ENCODE results near the gene AGPS. TPM values are rescaled to one million over a fixed set of nuclear protein-coding genes. Genes with fewer than 3 reads are reported as not detected.
A peak's percentile ranks its signal among the peaks of the same experiment; 100 is the strongest.

The AGPS gene
- total and polyA plus RNA-seq, 2 donors (not counting 1 experiment from before 2014, with no cell fraction given), result 2.2 to 25.5 TPM

DNA sequence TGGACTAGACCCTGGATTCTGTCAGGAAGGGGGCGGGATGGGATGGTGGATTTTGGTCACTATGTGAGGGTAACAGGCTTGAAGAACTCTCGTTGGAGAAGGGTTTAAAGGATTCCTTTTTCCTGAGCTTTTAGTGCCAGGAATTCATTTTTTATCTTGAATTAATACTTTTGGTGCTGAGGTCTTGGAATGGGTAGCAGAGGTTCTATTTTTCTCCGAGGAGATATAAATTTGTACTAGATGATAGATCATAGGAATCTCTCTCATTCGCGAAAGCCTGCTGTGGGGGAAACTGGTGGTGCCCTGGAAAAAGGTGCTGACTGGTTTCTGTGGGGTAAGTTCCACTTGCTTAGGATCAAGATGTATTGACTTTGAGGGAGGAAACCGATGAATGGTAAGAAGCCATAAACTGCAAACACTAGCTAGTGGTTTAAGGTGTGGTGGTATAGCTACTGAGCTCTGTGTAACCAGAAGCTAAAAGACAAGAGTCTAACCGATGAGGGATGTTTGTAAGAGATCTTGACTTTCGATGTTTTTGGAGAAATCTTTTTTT, 706 bp downstream of the AGPS start:
- ChIA-PET CTCF (interaction anchor here (0.6 to 4.9 kb wide), 8 partner anchors 20 to 244 kb away, joined by 3 to 35 read pairs (median 5); partner anchors contain the start of gene NFE2L2), POLR2A (interaction anchor here (0.7 to 1.4 kb wide), 3 partner anchors 104 to 176 kb away, joined by 4 to 5 read pairs (median 4); no protein-coding TSS in a partner anchor)
- TF ChIP-seq, protein P1, sequence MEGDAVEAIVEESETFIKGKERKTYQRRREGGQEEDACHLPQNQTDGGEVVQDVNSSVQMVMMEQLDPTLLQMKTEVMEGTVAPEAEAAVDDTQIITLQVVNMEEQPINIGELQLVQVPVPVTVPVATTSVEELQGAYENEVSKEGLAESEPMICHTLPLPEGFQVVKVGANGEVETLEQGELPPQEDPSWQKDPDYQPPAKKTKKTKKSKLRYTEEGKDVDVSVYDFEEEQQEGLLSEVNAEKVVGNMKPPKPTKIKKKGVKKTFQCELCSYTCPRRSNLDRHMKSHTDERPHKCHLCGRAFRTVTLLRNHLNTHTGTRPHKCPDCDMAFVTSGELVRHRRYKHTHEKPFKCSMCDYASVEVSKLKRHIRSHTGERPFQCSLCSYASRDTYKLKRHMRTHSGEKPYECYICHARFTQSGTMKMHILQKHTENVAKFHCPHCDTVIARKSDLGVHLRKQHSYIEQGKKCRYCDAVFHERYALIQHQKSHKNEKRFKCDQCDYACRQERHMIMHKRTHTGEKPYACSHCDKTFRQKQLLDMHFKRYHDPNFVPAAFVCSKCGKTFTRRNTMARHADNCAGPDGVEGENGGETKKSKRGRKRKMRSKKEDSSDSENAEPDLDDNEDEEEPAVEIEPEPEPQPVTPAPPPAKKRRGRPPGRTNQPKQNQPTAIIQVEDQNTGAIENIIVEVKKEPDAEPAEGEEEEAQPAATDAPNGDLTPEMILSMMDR (IDR thresholded peaks at IDR 0.05), result no peak
- no peak for TF ChIP-seq EZH2 (IDR thresholded peaks at IDR 0.05; ENCODE audit: borderline replicate concordance, insufficient read depth, low read depth, low read length, poor library complexity, severe bottlenecking)
- DNase-seq, result peak; percentile 16
- H3K27ac ChIP-seq (ENCODE audit: low read length in 2 of 2), result peak overlapping the region in 1 of 2 donors; percentile 47
- peaks cover 59% of the 10 kb centered on the region for H3K79me2 ChIP-seq (ENCODE audit: control insufficient read depth, insufficient read depth, low read length)
- peak overlapping the region; percentile 70 to 83 (median 77) for H3K4me3 ChIP-seq (ENCODE audit: control extremely low read depth in 1 of 5, extremely low read depth in 1 of 5, insufficient read depth in 1 of 5, low read depth in 2 of 5, low read length in 4 of 5)
- H3K27me3 Mint-ChIP-seq, result no peaks in the 10 kb centered on the region
- H3K4me1 ChIP-seq (ENCODE audit: control insufficient read depth in 2 of 2, insufficient read depth in 2 of 2, low read length in 2 of 2), result peaks cover 19 to 28% of the 10 kb centered on the region in 2 donors
- no peaks in the 10 kb centered on the region for H3K9me3 Mint-ChIP-seq (ENCODE audit: insufficient read depth)
- peak overlapping the region; percentile 91 for H3K4me3 Mint-ChIP-seq
- intact Hi-C loops (cut with micrococcal nuclease), result loop anchor here (5.0 kb wide), 3 partner anchors 41 to 224 kb away; partner anchors contain the start of gene NFE2L2
- no peaks in the 10 kb centered on the region for H3K36me3 ChIP-seq (replicated peaks in 1 of 2; ENCODE audit: control extremely low read depth in 1 of 2, control insufficient read depth in 1 of 2, extremely low read depth in 1 of 2, insufficient read depth in 2 of 2, low read length in 1 of 2)
- no peaks in the 10 kb centered on the region for H3K27me3 ChIP-seq (replicated peaks in 1 of 4; ENCODE audit: control extremely low read depth in 1 of 4, control insufficient read depth in 3 of 4, insufficient read depth in 4 of 4, low read length in 3 of 4)
- no peaks in the 10 kb centered on the region for H4K20me1 ChIP-seq (ENCODE audit: control insufficient read depth, insufficient read depth, low read length, poor library complexity, severe bottlenecking)
- H3K9me3 ChIP-seq (ENCODE audit: control extremely low read depth in 1 of 3, control insufficient read depth in 2 of 3, insufficient read depth in 1 of 3, low read length in 2 of 3), result no peaks in the 10 kb centered on the region
- peak overlapping the region; percentile 87 for H3K27ac Mint-ChIP-seq
- H2AFZ ChIP-seq (ENCODE audit: insufficient read depth, low read depth, low read length, poor library complexity, severe bottlenecking), result peak overlapping the region; percentile 93
- no peak for ATAC-seq (ENCODE audit: low read depth)
- H3K4me2 ChIP-seq (replicated peaks; ENCODE audit: low read depth, low read length, poor library complexity, severe bottlenecking), result peak overlapping the region; percentile 93
- H3K9ac ChIP-seq (ENCODE audit: low read length), result peak overlapping the region; percentile 92
- WGBS (ENCODE audit: insufficient coverage), result 16% methylated on average over 5 of the region's 8 CpGs
- peaks cover 42% of the 10 kb centered on the region for H3K4me1 Mint-ChIP-seq

Data from B cell (primary cell).